ENCODE results near the gene MRPL36.

DNA sequence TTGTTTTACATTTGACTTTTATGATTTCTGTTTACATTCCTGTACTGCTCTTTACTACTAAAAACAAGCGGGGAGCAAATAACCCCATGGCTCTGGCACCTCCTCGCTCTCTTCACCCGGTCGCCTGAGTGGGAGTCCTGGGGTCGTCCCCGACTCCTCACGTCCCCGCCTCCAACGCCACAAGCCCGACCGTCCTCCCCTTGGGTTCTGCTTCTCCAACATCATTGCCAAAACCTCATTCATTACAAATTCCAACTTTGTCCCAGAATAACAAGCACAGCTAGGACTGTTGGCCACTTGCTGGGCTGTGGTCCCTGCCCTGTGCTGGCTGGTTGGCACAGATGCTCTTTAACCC lies 35.1 kb downstream of the MRPL36 start:
- TF ChIP-seq POLR2A (IDR thresholded peaks at IDR 0.05) (no peak), POLR2AphosphoS5 (IDR thresholded peaks at IDR 0.05) (no peak), EP300 (IDR thresholded peaks at IDR 0.05) (no peak)
- TF ChIP-seq, protein P1, sequence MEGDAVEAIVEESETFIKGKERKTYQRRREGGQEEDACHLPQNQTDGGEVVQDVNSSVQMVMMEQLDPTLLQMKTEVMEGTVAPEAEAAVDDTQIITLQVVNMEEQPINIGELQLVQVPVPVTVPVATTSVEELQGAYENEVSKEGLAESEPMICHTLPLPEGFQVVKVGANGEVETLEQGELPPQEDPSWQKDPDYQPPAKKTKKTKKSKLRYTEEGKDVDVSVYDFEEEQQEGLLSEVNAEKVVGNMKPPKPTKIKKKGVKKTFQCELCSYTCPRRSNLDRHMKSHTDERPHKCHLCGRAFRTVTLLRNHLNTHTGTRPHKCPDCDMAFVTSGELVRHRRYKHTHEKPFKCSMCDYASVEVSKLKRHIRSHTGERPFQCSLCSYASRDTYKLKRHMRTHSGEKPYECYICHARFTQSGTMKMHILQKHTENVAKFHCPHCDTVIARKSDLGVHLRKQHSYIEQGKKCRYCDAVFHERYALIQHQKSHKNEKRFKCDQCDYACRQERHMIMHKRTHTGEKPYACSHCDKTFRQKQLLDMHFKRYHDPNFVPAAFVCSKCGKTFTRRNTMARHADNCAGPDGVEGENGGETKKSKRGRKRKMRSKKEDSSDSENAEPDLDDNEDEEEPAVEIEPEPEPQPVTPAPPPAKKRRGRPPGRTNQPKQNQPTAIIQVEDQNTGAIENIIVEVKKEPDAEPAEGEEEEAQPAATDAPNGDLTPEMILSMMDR (IDR thresholded peaks at IDR 0.05) = no peak

Data from gastroesophageal sphincter (tissue), 3 donors.